ENCODE measurements around the gene PDZRN3.

Gene PDZRN3

DNA sequence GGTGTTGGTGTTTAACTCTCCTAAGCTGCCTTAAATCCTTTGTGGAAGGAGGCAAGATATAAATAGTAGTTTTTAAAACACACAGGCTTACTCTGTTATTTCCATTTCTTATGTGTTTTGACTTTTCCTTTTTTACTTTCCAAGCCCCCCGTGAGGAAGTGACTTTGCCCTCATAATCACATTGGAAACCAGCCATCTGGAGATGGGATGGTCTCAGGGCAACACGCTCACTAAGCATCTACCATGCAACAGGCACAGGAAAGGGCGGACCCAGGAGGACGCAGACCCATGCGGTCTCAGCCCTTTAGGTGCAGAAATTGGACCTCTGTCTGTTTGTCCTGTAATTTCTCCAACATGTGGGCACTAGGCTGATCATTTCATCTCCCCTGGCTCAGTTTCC, 115.7 kb downstream of the PDZRN3 start:
- in situ Hi-C loops (cut with HindIII; ENCODE audit: low pct_ligation_motif_present, low pct_unique_long_range_greater_than_20kb, low sequenced_read_pairs): no loop called here
- no peak for DNase-seq

DNA sequence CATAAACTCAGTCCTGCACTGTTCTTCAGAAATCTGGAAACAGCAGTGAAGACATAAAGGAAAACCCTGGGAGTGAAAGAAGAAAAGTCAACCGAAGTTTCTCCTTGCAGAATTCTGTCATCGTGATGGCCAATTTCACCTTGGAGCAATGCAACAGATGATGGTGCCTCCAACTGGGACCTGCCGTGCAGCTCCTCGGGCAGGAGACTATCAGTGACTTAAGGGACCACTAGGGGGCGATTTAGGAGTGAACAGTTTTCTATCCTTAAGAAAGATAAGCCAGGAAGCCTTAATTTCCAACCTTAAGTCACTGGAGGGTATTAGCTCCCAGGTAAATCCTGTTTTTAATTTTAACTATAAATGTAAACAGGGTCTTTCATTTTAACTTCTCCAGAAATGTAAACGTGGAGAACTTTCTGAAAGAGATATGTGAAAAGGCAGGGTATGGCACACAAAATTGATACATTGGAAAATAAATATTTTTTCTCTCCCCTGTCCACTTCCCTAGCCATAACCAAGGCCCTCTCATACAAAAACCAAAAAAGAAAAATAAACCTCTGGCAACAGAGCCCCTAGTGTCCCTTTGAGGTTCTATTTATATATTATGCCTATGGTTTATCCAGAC, 116.3 kb downstream of the PDZRN3 start:
- in situ Hi-C loops (cut with HindIII; ENCODE audit: low pct_ligation_motif_present, low pct_unique_long_range_greater_than_20kb, low sequenced_read_pairs): no loop called here
- peak; percentile 61 for DNase-seq

DNA sequence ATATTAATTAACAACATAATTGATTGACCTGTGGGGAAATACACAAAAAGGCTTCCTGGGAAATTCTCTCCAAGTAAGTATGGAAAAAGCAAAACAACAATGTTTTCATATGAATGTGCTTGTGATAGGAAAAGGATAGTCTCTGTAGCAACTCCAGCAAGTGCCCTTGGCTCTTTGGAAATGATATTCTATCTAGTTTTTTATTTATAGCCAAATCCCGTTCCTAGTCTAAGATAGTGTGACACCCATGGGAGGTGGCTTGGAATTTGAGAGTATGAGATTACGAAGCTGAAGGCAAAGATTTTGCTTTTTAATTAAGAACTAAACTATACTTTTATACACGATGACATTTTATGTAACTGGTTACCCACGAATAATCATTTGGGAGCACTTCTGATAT, 119.9 kb downstream of the PDZRN3 start:
- in situ Hi-C loops (cut with HindIII; ENCODE audit: low pct_ligation_motif_present, low pct_unique_long_range_greater_than_20kb, low sequenced_read_pairs): no loop called here

DNA sequence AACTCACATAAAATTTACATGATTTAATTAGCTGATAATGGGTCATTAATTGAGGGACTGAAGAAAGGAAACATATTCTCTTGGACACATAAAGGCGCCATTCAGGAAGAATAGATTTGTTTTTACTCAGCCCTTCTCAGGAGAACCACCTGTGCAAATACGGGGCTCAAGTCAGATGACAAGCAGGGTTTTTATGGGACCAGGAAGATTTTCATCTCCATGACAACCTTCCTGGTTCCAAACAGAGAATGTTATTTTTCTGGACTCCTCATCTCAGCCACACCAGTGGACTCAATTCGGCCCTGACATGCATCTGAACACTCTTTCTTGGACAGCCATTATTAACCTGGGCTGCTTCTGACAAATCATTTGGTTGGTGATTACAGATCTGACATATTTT, 120.5 kb downstream of the PDZRN3 start:
- DNase-seq: no peak
- in situ Hi-C loops (cut with HindIII; ENCODE audit: low pct_ligation_motif_present, low pct_unique_long_range_greater_than_20kb, low sequenced_read_pairs): no loop called here

More for the DNA sequence above, 119.9 kb downstream of the PDZRN3 start:
- no peak for DNase-seq

DNA sequence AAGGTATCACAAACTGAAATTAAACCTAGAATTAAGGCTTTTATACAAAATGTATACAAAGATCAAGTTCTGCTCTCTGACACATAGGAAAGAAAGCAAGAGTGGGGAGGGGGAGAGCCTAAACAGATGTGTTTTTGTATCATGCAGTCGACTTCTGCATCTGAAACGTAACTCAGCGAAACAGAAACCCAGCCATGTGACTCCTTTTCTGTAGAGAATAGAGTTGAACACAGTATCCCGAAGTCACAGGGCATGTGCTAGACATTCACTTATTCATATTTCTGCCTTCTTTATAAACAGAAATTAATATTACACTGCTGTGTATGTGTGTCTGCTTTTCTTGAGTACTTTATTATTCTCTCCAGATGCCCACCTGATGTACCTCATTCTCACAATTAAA, 121.0 kb downstream of the PDZRN3 start:
- DNase-seq: no peak
- in situ Hi-C loops (cut with HindIII; ENCODE audit: low pct_ligation_motif_present, low pct_unique_long_range_greater_than_20kb, low sequenced_read_pairs): no loop called here

DNA sequence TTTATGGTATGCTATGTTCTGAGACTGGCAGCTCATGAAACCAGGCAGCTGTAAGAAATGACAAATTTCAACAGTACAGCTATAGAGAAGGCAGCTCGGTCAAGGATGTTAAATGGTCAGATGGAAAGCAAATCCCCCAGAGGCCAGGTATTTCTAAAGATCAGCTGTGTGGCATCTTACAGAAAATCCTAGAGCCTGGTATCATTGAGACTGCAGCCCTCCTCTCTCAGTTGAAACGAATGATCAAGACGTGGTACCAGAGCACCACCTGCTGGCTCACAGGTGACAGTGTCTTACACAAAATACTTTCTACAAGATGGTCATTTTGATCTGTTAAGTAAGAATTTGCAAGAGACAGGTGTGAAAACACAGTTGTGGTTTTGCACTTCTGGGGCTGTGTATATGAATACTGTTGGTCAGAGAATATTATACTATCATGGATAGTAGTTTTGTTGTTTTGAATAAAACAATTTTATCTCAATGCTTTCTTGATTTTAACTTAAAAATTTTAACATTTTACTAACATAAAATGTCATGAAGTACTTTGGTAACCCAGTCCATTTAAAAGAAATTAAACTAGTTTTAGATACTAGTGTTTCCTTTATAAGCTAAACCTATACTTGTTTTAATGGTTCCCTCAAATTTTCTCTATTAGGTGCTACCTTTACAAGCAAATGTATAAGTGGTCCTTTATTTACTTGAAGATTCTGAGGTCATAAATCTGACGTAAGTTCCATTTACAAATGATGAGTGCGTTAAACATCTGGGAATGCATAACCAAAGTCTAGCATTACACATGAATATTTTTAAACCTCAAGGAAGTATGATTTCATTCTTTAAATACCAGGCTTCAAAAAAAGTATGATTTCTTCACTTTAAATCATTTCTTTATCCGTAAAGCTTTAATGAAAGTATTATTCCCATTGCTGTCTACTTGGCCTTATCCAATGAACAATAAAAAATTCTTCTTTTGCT, 121.8 kb downstream of the PDZRN3 start:
- in situ Hi-C loops (cut with HindIII; ENCODE audit: low pct_ligation_motif_present, low pct_unique_long_range_greater_than_20kb, low sequenced_read_pairs): no loop called here
- peak; percentile 45 for DNase-seq

DNA sequence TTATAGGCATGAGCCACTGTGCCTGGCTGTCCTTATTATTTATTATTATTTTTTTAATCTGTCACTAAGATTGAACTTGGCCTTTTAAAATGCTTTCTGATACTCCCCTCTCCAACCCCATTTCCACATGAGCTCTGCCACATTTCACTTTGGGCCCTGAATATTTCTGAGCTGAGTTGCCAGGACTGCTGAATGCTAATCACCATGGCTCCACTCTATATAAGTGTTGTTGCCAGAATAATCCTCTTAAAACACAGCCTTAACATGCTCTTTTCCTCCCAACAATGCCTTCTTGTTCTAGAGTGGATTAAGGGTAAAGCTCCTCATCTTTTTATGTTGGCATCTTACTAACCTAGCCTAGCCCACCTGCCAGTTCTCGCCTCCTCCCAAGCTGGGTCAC, 124.4 kb downstream of the PDZRN3 start:
- no peak for DNase-seq
- in situ Hi-C loops (cut with HindIII; ENCODE audit: low pct_ligation_motif_present, low pct_unique_long_range_greater_than_20kb, low sequenced_read_pairs): no loop called here

DNA sequence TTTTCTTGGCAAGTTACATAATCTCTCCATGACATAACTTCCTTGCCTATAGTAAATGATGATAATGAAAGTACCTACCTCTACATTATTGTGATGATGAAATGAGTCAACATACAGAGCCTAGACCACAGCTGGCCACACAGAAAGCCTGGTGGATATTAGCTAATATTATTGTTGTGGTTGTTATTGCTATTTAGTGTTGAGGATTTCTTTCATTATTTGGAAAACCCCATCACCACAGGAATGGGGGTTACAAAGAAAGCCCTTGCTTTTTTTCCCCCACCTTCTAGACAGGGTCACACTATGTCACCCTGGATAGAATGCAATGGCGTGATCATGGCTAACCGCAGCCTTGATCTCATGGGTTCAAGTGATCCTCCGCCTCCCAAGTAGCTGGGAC, 125.0 kb downstream of the PDZRN3 start:
- in situ Hi-C loops (cut with HindIII; ENCODE audit: low pct_ligation_motif_present, low pct_unique_long_range_greater_than_20kb, low sequenced_read_pairs): no loop called here
- DNase-seq: no peak

DNA sequence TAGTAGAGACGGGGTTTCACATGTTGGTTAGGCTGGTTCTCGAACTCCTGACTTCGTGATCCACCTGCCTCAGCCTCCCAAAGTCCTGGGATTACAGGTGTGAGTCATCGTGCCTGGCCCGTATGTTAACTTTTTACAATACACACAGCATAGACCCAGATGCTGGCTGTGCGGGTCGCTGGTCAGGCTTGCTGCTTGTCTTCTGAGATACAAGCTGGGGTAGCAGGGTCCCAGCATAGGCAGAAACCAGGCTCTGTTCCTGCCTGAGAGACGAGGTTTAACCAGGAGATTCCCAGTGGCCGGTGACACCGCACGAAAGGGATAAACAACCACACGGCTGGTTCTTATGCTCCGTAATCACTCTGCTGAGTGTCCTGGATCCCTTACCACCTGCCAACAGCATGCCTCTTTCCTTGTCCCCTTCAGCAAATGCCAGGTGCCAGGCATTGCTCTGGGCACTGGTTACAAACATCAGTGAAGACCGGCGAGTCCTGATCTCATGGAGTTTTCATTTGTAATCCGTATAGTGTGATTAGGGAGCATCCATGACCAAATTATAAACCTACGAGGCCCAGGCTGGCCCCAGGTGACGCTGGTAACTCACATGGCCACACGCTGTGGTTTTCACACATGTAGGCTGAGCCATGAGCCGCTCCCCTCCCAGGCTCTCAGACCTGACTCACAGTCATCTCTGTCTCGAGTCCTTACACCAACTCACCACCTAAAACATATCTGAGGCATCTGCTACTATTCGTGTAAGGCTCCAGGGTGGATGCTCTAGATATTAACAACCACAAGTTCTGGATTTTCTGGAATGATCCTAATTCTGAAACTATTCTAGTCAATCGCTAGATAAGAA, 125.7 kb downstream of the PDZRN3 start:
- DNase-seq: no peak
- in situ Hi-C loops (cut with HindIII; ENCODE audit: low pct_ligation_motif_present, low pct_unique_long_range_greater_than_20kb, low sequenced_read_pairs): no loop called here

DNA sequence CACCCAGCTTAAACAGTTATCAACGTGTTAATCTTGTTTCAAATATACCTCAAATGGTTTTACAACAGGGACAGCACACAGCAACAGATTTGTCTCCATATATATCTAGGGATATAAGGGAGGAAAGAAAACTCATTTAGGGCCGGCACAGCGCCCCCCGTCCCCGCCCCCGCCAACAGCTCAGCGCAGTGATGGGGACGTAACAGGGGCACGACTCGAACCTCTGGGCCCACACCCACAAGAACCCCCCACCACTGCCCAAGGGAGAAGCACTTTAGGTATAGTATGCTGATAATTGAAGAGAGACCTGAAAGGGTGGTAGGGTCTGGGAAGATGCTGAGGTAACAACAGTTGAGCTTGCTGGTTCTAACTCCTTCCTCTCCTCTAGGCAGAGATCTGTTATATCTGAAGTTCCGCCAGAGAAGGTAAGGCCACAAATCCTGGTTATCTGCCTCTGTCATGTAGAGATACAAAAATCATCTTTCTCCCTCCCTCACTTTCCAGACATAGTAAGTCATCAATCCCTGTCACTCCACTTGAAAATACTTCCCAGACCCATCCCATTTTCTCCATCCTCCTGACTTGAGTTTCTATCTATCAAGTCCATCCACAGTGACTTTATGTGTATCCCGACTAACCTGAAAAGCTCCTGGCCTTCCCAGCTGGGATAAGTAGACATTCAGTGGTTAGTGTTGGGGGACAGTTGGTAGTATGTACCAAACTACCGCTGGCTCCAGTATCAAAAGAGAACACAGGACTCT, 126.9 kb downstream of the PDZRN3 start:
- no peak for DNase-seq
- in situ Hi-C loops (cut with HindIII; ENCODE audit: low pct_ligation_motif_present, low pct_unique_long_range_greater_than_20kb, low sequenced_read_pairs): no loop called here

DNA sequence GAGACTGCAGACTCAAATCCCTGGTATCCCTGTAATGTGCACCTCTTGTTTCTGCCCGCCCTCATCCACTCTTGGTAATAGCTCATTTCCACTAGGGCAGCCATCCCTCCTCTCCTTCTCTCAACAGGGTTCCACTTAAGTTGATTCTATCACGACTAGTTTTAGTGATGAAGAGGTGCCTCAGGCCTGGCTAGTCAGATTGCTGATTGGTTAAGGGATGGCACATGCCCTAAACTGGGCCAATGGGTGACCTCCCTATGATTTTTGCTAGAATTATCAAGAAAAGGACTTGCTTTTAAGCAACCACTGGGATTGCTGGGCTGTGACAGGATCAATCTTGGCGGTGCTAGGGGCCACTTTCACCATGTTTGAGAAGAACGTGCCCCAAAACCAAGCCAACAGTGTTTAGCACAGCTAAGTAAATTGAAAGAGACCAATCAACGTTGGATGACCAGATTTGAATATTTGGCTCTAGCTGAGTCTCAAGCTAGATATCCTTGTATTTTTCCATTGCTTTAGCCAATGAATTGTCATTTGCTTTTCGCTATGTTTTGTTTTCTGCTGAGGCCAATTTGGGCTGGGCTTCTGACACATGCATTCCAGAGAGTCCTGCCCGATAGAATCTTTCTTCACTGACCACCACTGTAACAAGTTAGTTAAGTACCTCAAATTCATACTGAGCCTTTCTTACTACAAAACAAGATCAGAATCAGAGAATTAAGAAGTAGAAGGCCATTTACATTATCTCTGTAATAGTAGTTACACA, 131.0 kb downstream of the PDZRN3 start:
- DNase-seq: no peak
- in situ Hi-C loops (cut with HindIII; ENCODE audit: low pct_ligation_motif_present, low pct_unique_long_range_greater_than_20kb, low sequenced_read_pairs): no loop called here

DNA sequence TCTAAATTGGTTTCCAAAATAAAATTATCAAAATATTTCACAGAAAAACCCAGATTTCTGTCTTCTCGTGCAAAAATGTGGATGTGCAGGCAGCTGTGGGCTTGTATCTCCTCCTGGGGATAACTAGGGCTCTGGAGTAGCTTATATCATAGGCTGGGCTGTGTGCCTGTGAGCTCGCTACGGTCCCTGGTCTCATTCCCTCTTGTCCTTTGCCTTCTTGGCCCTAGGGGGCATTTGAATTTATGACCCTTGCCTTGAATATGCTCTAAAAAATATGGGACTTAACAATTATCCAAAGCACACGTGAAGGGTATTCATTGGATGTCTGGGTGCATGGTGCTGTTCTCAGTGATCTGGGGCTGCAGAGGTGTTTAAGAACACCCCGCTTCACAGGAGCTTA, 132.6 kb downstream of the PDZRN3 start:
- no peak for DNase-seq
- in situ Hi-C loops (cut with HindIII; ENCODE audit: low pct_ligation_motif_present, low pct_unique_long_range_greater_than_20kb, low sequenced_read_pairs): no loop called here

DNA sequence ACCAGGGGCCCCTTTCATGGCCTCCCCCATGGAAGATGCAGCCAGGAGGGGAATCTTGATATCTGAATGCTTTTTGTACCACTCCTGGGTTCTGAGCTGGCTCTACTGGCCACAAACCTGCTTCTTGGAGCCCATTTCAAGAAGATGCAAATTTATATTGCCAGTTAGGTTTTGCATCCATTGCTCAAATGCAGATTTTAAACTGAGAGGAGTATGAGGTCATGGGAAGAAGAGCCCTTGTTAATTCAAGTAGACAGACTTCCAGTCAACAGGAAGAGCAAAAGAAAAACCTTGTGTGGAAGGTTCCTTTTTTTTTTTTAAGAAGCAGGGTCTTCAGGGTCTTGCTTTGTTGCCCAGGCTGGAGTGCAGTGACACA, 133.5 kb downstream of the PDZRN3 start:
- in situ Hi-C loops (cut with HindIII; ENCODE audit: low pct_ligation_motif_present, low pct_unique_long_range_greater_than_20kb, low sequenced_read_pairs): no loop called here
- no peak for DNase-seq

DNA sequence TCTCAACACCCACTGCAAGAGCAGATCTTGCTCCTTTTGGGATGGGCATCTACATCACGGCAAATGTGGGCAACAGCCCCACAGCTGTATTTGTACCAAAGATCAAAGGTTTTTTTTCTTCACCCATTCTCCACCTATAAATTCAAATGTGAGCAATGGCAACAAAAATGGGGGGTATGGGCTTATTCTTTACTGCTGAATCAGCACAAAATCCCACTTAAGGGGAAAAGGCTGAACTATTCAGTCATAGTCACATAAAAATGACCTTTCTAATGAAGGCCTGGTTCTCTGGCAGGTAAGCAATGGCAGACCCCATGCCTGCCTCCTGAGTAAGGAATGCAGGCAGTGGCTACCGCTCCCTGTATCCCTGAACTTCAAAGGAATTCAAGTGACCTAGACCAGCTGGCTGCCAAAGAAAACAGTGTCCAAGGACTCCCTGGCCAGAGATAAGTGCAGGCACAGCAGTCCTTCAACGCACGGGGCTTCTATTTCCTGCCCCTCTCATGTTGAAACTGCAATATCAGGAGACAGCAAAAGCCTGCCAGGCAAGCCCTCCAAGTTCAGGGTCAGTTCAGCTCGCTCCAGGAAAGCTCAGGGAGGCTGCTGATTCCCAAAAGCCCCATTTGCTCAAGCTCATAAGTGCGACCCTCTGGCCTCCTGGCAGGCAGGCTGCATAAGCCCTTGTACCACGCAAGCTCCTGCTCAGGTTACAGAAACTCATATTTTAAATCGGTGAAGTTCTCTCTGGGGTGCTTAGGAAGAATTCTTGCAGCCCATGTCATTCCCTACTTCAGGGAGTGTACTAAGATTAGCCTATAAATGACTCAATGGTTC, 134.1 kb downstream of the PDZRN3 start:
- in situ Hi-C loops (cut with HindIII; ENCODE audit: low pct_ligation_motif_present, low pct_unique_long_range_greater_than_20kb, low sequenced_read_pairs): no loop called here
- DNase-seq: no peak

DNA sequence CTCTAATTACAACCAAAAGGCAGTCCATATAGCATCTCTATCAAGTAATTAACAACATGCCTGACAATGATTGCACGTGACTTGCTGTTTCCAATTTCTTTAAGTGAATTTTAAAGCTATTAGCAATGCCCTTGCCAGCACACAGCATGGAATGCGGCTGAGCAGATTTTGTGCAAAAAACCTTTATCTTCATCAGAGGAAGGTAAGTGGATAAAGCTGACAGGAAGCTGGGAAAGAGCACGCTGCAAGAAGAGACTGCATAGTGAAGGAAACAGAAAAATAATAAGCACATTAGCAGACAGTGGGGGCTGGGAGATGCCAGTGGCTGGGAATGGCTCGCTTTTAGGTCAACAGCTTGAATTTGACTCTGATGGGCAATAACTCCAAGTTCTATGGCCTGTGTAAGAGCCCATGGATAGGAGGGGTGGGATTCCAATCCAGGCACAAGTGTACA, 138.8 kb downstream of the PDZRN3 start:
- in situ Hi-C loops (cut with HindIII; ENCODE audit: low pct_ligation_motif_present, low pct_unique_long_range_greater_than_20kb, low sequenced_read_pairs): no loop called here
- no peak for DNase-seq

DNA sequence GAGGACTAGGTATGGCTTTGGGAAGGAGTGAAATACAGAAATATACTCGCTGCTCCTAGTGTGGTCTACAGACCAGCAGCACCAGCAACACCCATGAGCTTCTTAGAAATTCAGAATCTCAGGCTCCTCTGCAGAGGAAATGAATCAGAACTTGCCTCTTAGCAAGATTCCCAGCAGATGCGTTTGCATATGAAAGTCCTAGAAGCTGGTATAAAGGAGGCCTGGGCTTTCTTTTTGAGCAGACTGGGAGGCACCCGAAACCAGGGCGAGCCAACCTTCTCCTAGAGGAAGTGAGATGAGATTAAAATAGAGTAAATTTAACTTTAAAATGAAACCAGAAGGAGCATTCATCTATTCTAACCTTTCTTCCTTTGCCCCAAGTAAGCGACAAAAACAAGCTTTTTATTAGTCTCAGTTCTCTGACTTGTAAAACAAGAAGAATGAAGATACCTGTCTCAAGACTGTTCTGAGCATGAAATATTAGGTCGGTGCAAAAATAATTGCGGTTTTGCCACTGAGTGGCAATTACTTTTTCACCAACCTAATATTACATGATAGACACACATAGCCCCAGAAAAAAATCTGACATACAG, 140.0 kb downstream of the PDZRN3 start:
- DNase-seq: no peak
- in situ Hi-C loops (cut with HindIII; ENCODE audit: low pct_ligation_motif_present, low pct_unique_long_range_greater_than_20kb, low sequenced_read_pairs): no loop called here

DNA sequence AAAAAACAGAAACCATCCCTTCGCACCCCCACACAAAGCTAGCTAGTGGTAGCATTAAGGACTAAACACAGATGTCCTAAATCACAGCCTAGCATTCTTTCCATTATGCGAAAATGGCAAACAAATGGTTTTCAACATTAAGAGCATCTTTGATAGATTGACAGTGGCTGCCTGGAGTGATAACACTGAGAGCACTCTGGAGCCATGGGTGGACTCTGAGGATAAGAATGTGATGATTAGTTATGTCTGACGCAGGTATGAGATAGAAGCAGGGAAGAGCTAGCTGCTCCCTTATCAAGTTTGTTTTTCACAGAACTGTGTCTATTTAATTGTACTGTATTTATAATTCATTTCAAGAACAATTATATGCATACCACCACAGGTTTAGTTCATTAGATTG, 142.9 kb downstream of the PDZRN3 start:
- in situ Hi-C loops (cut with HindIII; ENCODE audit: low pct_ligation_motif_present, low pct_unique_long_range_greater_than_20kb, low sequenced_read_pairs): no loop called here
- no peak for DNase-seq

Data from ACHN (cell line).